ENCODE results near the gene MCM7.
"Not testable (repeated sequence)": the region's sequence is repeated elsewhere in the genome, so short reads cannot be mapped to it uniquely, and the experiment has no call there.

Gene MCM7

DNA sequence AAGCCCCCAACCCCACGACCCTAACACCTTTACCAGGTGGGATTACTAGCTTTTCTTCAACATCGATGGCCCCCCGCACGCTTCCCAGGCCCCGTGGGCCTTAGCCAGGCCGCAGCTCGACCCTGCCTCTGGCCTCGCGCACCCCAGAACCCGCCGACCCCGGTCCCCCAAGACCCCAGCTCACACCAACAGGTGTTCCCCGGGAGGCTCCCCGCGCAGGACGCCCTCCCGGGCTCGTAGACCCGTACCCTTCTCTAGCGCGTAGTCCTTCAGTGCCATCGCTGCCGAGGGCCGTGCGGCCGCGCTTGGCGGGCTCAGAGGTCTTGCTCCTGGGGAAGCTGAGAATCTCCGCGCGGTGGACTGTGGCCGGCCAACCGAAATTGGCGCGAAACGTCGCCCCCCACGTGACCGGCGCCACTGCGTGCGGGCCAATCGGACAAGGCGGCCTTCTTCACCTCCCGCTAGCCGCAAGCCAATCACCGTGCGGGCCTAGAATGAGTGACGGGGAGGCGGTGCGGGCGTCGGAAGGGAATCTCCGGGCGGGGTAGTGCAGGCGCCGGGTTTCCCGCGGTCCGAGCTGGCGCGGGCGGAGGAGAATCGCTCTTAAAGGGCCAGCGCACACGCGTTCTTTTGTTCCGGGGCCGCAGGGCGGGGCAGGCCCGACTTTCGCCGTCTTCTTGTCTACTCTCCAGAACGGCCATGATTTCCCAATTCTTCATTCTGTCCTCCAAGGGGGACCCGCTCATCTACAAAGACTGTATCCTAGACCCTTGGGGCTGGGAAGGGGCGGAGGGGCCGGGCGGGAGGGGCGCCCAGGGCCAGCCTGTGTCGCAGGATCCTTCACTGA is at the start of gene MCM7, which contains the start of gene AP4M1:
TSS of gene MCM7 (minus strand) at position 382 of the 847 bp plus-strand sequence. CDS start at position 279, 103 bp downstream.
TSS of gene AP4M1 (plus strand) at position 628 of the 847 bp plus-strand sequence. CDS start at position 700, 72 bp downstream.
- DNase-seq, result peak; percentile 97

DNA sequence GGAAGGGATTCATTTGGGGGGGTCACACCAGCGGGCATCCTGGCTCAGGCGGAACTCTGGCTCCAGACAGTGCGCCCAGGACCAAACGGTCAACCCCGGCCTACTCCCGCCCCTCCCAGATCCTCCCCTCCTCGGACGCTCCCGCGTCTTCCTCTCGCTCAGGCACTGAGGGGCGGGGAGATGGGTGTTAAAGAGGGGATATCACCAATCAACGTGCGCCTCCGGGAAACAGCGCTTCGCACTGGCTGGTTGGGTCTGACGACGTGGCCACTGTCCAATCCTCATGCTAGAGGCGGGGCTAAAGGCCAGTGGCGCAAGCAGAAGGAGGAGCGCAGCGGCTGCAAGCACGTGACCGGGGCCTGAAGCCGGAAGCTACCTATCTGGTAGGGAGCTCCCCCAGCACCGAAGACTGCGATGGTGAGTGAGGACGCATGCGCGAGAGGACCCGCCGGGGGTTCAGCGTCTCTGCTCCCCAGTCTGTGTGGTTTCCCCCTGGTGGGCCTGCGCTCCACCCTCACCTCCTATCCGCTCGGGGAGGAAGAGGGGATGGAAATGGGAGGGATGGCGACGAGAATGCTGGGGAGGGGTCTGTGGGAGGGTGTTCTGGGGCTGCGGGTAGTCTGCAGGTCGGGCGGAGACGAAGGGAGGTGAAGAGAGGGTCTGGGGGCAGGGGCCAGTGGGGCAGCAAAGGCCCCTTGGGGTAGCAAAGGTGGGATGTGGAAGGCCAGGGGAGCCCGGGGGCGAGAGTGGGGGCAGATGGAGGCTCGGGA is 47.5 kb upstream of the MCM7 start, which contains the start of gene LAMTOR4:
TSS of gene LAMTOR4 (plus strand) at position 360 of the 770 bp plus-strand sequence. CDS start at position 415, 55 bp downstream.
- DNase-seq, result peak; percentile 99

DNA sequence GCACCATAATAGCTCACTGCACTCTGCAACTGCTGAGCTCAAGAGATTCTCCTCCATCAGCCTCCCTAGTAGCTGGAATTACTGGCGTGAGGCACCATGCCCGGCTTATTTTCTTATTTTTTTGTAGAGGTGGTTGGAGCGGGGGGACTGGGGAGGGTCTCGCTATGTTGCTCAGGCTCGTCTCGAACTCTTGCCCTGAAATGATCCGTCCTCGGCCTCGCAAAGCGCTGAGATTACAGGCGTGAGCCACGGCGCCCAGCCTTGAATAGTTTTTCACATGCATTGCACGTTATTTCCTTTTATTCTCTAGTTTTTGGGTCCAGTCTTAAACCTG is 47.0 kb upstream of the MCM7 start:
- no peak for DNase-seq

DNA sequence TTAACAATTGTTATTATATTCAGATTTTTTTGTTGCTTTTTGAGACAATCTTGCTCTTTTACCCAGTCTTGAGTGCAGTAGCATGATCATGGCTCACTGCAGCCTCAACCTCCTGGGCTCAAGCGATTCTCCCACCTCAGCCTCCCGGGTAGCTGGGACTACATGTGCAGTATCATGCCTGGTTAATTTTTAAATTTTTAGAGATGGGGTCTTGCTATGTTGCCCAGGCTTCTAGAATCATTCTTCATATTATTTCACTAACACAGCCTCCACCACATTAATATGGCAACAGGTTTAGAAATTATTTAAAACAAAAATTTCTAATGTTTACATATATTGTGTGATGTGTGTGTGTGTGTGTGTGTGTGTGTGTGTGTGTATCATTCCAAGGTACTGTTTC is 46.1 kb upstream of the MCM7 start:
- DNase-seq, result no peak

DNA sequence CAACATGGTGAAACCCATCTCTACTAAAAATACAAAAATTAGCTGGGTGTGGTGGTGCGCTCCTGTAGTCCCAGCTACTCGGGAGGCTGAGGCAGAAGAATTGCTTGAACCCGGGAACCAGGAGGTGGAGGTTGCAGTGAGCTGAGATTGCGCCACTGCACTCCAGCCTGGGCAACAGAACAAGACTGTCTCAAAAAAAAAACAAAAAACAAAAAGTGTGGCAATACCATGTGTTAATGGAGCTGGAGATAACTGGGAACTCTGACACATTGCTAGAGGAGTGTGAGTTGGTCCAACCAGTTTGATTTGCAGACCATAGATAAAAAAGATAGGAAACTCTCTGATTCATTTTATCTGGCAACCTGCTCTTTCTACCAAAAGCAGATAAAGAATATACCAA is 45.2 kb upstream of the MCM7 start:
- DNase-seq, result not testable (repeated sequence)

DNA sequence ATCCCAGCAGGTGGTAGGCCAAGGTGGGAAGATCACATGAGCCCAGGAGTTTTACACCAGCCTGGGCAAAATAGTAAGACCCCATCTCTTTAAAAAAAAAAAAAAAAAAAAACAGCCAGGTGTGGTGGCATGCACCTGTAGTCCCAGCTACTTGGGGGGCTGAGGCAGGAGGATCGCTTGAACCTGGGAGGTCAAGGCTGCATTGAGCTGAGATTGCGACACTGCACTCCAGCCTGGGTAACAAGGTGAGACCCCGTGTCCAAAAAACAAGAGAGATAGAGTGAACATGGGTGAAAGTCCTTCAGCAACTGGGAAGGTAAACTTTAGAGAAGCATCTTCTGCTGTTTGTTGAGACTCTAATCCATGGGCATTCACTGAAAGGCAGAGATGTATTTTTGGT is 41.3 kb upstream of the MCM7 start:
- no peak for DNase-seq

DNA sequence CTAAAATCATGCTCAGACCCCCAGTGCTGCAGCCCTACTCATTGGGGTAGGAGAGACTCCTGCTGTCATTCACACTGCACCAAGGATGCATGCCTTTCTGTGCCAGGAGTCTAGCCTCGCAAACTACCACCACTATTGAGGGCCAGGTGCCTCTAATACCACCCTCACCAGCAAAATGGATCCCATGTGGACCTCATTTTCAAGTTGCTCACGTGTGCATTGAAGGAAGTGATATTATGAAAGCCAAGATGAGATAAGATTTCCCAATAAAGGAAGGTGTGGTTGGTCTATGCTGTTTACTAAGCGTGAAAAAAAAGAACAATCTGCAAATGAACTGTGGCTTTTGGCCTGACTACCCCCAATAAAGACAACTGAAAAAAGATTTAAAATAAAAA is 40.4 kb upstream of the MCM7 start:
- no peak for DNase-seq

DNA sequence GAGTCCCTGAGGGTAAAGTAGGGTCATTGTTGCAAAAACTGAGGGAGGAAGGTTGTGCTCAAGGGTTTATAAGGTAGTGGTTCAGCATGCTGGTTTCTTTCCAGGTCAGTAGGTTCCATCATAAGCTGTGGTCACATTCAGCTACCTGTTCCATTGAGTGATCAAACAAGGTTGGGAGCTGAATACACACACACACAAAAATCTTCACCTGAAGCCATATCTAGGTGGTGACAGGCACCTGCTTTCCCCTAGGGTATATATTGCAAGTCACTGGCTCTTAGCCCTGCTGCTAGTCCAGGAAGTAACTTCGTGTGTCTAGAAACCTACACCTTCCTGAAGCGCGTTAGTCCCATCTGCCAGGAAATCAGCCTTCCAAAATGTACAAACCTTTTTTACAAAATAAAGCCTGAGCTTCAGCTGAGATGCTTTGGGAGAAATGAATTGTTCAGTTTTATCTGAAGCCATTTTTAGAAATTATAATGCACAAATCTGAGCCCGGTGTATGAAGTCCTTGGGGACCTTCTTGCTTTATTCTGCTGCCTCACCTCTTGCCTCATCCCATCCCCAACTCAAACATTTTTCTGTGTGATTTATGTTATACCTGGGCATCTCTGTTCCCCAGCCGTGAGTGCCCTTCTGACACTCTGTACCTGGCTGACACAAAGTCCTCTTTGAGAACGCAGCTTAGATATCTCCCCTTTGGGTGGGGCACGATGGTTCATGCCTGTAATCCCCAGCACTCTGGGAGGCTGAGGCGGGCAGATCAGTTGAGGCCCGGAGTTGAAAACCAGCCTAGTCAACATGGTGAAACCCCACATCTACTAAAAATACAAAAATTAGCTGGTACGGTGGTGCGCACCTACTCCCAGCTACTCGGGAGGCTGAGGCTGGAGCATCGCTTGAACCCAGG is 36.9 kb upstream of the MCM7 start:
- DNase-seq, result no peak

DNA sequence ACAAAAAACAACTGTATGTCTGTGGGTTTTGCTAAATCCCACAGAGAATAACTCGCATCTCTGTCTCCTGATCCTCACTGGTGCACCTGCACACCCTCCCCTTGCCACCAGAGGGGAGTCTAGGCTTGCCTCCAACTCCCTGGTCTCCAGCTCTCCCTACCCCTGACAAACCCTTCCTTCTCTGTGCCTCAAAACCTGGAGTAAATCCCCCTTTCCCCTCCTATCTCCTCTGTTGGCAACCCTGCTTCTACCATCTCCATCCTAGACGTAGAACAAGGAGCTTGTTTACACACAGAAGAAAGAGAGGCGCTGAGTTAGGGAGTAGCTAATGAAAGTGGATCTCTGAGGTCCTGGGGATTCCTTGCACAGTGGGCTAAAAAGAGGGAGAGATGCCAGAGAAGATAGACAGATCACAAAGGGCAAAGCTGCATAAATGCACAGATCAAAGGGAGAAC is 31.5 kb upstream of the MCM7 start:
- peak; percentile 79 for DNase-seq

DNA sequence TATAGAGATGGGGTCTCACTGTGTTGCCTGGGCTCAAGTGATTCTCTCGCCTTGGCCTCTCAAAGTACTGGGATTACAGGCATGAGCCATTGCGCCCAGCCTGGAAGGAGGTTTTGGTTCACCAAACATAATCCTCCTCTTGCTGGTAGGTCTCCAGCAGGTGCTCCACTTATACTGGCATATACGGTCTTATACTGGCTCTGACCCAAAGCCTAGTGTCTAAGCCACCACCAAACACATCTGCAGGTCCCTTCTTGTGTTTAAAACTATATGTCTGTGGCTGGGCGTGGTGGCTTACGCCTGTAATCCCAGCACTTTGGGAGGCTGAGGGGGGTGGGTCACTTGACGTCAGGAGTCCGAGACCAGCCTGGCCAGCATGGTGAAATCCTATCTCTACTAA is 30.9 kb upstream of the MCM7 start:
- no peak for DNase-seq

DNA sequence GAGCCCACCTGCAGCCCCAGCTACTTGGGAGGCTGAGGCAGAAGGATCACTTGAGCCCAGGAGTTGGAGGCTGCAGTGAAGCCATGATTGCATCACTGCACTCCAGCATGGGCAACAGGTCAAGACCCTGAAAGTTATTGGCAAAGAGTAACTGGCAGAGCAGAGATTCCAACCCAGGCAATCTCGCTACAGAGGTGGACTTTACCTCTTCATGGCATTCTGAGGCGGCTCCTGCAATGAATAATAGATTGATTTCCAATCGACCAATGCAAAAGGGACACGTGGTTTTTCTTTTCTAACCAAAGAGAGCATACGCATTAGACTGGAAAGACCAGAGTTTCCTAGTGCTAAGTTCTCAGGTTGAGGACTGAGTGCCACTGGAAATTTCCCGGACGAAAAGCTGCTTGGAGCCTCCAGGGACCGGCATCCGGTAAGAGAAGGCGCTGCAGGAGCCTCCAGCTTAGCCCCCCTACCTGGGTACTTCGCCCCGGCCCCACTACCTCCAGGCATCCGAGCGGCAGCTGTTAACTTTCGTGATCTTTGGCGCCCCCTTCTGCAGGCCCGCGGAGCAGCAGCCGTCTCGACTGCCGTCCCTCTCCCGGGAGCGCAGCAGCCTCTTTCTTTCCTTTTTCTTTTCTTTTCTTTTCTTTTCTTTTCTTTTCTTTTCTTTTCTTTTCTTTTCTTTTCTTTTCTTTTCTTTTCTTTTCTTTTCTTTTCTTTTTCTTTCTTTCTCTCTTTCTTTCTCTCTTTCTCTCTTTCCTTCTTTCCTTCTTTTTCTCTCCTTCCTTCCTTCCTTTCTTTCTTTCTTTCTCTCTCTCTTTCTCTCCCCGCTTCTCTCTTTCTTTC is 29.6 kb upstream of the MCM7 start:
- DNase-seq, result peak; percentile 84

DNA sequence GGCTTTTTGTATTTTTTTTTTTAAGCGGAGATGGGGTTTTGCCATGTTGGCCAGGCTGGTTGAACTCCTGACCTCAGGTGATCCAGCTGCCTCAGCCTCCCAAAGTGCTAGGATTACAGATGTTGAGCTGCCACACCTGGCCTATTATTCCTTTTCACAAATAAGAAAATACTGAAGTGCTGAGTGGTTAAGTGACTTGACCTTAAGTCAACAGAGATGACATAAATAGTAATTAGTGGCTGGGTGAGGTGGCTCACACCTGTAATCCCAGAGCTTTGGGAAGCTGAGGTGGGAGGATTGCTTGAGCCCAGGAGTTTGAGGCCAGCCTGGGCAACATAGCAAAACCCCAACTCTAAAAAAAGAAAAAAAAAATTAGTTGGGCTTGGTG is 29.0 kb upstream of the MCM7 start:
- DNase-seq, result not testable (repeated sequence)

DNA sequence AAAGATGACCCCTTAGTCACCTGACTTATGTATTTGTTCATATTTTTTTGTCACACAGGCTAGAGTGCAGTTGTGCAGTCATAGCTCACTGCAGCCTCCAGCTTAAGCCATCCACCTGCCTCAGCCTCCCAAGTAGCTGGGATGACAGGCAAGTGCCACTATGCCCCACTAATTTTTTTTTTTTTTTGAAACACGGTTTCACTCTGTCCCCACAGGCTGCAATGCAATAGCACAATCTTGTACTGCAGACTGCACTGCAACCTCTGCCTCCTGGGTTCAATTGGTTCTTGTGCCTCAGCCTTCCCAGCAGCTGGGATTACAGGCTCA is 27.4 kb upstream of the MCM7 start:
- DNase-seq, result no peak

DNA sequence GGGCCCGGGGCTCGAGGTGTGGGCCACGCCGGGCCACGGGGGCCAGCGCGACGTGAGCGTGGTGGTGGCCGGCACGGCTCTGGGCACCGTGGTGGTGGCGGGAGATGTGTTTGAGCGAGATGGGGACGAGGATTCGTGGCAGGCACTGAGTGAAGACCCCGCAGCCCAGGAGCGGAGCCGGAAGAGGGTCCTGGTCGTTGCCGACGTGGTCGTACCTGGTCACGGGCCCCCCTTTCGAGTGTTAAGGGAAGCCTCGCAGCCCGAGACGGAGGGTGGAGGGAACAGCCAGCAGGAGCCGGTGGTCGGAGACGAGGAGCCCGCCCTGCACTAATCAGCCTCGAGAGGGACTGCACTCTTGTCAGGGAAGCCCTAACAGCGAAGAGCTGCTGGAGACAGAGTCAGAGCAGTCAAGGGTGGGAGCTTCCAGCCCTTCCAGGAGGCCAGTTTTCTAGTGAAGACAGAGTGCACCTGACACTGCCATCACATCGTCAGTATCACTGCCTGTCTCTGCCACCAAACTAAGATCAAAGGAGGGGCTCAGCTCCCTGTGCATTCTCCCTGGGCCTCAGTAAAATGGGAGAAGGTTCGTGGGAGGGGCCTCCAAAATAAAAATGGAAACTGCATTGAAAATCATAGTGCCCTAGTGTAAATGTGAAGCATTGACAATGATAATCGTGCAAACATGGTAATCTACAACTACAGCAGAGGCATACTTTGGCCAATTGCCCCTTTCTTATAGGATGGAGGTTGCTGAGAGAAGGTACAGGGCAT is 26.9 kb upstream of the MCM7 start:
- DNase-seq, result no peak

DNA sequence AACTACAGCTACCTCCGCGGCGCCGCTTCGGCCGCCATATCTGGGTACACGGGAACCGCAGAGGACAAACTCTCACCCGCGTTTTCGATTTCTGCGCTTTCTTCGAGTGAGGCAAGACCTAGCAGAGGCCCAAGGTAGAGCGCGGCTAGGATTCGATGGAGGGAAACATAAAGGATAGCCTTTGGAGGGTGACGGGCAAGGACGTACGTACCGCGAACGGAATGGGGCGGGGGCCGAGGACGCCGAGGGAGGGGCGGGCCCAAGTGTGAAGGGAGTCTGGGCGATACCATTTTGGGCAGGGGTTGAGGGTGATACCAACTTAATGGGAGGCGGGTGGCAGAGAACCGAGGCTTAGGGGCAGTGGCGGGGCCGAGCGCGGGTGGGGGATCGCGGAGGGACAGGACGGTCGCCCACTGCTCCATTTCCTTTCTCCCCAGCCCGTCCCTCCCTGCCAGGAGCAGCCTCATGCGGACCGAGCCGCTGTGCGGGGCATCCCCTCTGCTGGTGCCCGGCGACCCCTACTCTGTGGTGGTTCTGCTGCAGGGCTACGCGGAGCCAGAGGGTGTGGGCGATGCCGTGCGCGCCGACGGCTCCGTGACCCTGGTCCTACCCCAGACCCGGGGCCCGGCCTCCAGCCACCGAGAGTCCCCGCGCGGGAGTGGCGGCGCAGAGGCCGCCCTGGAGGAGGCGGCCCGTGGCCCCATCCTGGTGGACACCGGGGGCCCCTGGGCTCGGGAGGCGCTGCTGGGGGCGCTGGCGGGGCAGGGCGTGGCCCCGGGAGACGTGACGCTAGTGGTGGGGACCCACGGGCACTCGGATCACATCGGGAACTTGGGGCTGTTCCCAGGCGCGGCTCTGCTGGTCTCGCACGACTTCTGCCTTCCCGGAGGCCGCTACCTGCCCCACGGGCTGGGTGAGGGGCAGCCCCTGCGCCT is 26.0 kb upstream of the MCM7 start, which contains the start of gene MBLAC1:
TSS of gene MBLAC1 (plus strand) at position 37 of the 935 bp plus-strand sequence. CDS start at position 466, 429 bp downstream.
- DNase-seq, result peak; percentile 94

DNA sequence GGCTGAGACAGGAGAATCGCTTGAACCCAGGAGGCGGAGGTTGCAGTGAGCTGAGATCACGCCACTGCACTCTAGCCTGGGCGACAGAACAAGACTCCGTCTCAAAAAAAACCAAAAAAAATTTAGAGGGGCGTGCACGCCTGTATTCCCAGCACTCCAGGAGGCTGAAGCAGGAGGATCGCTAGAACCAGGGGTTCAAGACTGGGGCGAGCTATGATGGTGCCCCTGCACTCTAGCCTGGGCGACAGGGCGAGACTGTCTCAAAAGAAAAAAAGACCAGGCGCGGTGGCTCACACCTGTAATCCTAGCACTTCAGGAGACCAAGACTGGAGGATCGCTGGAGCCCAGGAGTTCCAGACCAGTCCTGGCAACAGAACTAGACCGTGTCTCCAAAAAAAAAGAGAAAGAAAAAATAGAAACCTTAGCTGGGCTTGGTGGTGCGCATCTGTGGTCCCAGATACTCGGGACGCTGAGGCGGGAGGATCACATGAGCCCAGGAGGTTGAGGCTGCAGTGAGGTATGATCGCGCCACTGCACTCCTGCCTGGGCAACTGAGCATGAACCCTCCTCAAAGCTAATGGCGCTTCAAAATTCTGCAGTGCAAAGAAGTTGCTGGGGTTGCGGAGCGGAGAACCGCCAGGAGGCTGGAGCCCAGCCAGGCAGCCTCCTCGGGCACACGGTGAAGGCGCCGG is 25.2 kb upstream of the MCM7 start:
- DNase-seq, result no peak

DNA sequence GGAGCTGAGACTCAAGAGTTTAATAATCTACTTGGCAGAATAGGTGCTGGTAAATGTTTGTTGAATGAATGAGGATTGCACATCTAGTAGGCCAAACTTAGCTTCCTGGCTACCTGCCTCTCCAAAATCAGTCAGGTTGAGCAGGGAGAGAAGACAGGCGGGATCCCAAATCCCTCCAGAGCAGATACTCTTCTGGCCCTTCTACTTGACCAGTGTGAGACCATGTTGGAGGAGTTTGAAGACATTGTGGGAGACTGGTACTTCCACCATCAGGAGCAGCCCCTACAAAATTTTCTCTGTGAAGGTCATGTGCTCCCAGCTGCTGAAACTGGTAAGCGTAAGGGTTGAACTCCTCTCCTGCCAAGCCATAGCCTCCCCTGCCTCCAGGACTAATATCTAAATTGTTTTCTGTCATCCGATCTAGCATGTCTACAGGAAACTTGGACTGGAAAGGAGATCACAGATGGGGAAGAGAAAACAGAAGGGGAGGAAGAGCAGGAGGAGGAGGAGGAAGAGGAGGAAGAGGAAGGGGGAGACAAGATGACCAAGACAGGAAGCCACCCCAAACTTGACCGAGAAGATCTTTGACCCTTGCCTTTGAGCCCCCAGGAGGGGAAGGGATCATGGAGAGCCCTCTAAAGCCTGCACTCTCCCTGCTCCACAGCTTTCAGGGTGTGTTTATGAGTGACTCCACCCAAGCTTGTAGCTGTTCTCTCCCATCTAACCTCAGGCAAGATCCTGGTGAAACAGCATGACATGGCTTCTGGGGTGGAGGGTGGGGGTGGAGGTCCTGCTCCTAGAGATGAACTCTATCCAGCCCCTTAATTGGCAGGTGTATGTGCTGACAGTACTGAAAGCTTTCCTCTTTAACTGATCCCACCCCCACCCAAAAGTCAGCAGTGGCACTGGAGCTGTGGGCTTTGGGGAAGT is 23.4 kb upstream of the MCM7 start:
- DNase-seq, result no peak

DNA sequence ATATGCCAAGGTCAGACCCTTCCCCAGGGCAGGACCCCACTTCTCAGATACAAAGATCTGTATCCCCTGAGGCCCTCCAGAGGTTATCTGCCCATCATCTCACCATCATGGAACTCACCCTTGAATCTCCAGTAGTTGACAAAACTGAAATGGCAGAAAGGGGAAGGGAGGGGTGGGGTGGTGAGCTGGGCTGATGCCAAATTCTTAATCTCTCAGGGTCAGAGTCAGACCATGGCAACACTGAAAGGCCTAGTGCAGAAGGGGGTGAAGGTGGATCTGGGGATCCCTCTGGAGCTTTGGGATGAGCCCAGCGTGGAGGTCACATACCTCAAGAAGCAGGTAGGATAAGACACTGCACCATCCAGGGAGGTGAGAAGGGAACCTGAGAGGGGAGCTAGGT is 21.4 kb upstream of the MCM7 start:
- no peak for DNase-seq
